Stomach (tissue), 4 donors: ENCODE measurements around the gene CALM3.

ENCODE experiments used
- EP300 ChIP-seq: sonication (generic); formaldehyde crosslinking; IDR thresholded peaks from one replicate; pipeline ENCODE4 v1.6.1; 2017; ENCODE audit warnings: antibody characterized with exemption
- POLR2A ChIP-seq, 4 donors: fragments of 450-650 bp; IDR thresholded peaks; one replicate each; pipeline ENCODE4 v1.6.1; 2016; ENCODE audit warnings: antibody characterized with exemption in 4 of 4, control low read depth in 2 of 4, mild to moderate bottlenecking in 1 of 4, moderate library complexity in 1 of 4
- POLR2AphosphoS5 ChIP-seq, 3 donors: sonication (generic); formaldehyde crosslinking; IDR thresholded peaks; one replicate each; pipeline ENCODE4 v1.6.1; 2016; ENCODE audit warnings: antibody characterized with exemption in 3 of 3
- TF ChIP-seq, protein P1 (sequence below), 7 experiments: fragments of 450-650 bp in 4 of 7; fragments of 200-600 bp in 3 of 7; sonication (generic) in 3 of 7; IDR thresholded peaks; one replicate each; pipeline ENCODE4 v1.5.1; 2016 to 2019; ENCODE audit warnings: antibody characterized with exemption in 7 of 7, control low read depth in 2 of 7, mild to moderate bottlenecking in 1 of 7

DNA sequence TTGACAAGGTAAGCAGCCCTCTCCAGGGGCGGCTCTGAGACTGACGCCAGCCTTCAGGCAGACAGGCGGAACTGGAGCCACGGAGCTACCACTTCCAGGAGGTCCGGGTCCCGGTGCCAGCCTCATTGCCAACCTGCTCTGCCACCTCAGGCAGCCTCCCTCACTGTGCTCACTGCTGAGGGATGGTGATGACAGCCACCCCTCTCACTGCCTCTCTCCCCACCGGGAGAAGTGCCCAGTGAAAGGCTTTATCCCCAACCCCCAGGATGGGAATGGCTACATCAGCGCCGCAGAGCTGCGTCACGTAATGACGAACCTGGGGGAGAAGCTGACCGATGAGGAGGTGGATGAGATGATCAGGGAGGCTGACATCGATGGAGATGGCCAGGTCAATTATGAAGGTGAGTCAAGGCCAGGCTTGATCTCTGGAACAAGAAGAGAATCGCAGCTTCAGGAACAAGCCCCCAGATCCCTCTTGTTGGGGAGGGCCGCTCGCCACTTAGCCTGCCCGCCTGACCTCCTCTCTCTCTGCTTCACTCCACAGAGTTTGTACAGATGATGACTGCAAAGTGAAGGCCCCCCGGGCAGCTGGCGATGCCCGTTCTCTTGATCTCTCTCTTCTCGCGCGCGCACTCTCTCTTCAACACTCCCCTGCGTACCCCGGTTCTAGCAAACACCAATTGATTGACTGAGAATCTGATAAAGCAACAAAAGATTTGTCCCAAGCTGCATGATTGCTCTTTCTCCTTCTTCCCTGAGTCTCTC lies 7.6 kb downstream of the CALM3 start:
- TF ChIP-seq POLR2A (IDR thresholded peaks at IDR 0.05) (no peak), EP300 (no peak), POLR2AphosphoS5 (IDR thresholded peaks at IDR 0.05) (no peak)
- TF ChIP-seq, protein P1, sequence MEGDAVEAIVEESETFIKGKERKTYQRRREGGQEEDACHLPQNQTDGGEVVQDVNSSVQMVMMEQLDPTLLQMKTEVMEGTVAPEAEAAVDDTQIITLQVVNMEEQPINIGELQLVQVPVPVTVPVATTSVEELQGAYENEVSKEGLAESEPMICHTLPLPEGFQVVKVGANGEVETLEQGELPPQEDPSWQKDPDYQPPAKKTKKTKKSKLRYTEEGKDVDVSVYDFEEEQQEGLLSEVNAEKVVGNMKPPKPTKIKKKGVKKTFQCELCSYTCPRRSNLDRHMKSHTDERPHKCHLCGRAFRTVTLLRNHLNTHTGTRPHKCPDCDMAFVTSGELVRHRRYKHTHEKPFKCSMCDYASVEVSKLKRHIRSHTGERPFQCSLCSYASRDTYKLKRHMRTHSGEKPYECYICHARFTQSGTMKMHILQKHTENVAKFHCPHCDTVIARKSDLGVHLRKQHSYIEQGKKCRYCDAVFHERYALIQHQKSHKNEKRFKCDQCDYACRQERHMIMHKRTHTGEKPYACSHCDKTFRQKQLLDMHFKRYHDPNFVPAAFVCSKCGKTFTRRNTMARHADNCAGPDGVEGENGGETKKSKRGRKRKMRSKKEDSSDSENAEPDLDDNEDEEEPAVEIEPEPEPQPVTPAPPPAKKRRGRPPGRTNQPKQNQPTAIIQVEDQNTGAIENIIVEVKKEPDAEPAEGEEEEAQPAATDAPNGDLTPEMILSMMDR (IDR thresholded peaks at IDR 0.05), result no peak
